ENCODE measurements around the gene PRF1. TPM values are rescaled to one million over a fixed set of nuclear protein-coding genes. Genes with fewer than 3 reads are reported as not detected.

Gene PRF1
- total and polyA plus RNA-seq, 2 of the 13 experiments (the other 11 are each of a cell fraction or from before 2014, with no cell fraction given), result 1.00 to 1.4 TPM

GRCh38 chr10:70566515-70567290 is 35.8 kb downstream of the PRF1 start:
- Histone ChIP-seq H4K20me1 (ENCODE audit: insufficient read depth, low read length) (no peaks in the 10 kb centered on the region), H3K9ac (ENCODE audit: insufficient read depth, low read depth, low read length) (no peak overlapping the region), H3K27ac (ENCODE audit: extremely low read length, insufficient read depth, low read length) (no peak overlapping the region), H3K4me1 (ENCODE audit: insufficient read depth, low read length) (no peaks in the 10 kb centered on the region), H3K79me2 (ENCODE audit: insufficient read depth, low read length) (no peaks in the 10 kb centered on the region), H3K4me2 (ENCODE audit: low read depth, low read length) (no peak overlapping the region), H3K36me3 (replicated peaks in 1 of 2; ENCODE audit: control insufficient read depth in 1 of 2, insufficient read depth in 2 of 2, low read length in 2 of 2) (no peaks in the 10 kb centered on the region), H2AFZ (ENCODE audit: low read length) (no peak overlapping the region), H3K4me3 (replicated peaks in 1 of 3; ENCODE audit: insufficient read depth in 1 of 3, low read depth in 2 of 3, low read length in 3 of 3) (no peak overlapping the region), H3K9me3 (ENCODE audit: low read length) (no peaks in the 10 kb centered on the region), H3K27me3 (ENCODE audit: control insufficient read depth in 1 of 2, insufficient read depth in 2 of 2, low read length in 2 of 2) (peaks cover 0 to 6% of the 10 kb centered on the region in 2 experiments; a peak in 3 of 5 replicates)
- ChIA-PET CTCF (ENCODE audit: low intra/inter-chr PET ratio, low total read pairs) (no interaction called here), POLR2A (no interaction called here)
- FAIRE-seq (no peak), ATAC-seq (no peak), DNase-seq (ENCODE audit: low spot score) (no peak)
- intact Hi-C loops (cut with micrococcal nuclease; ENCODE audit: unreplicated experiment), result no loop called here
- no TSS peak for BruUV-seq (replicated peaks)
- in situ Hi-C loops (cut with HindIII; ENCODE audit: extremely low pct_ligation_motif_present, low pct_unique_long_range_greater_than_20kb), result no loop called here
- WGBS (ENCODE audit: low lambda C conversion rate), result 23% methylated on average over 6 of the region's 18 CpGs
- TF ChIP-seq, protein P1, sequence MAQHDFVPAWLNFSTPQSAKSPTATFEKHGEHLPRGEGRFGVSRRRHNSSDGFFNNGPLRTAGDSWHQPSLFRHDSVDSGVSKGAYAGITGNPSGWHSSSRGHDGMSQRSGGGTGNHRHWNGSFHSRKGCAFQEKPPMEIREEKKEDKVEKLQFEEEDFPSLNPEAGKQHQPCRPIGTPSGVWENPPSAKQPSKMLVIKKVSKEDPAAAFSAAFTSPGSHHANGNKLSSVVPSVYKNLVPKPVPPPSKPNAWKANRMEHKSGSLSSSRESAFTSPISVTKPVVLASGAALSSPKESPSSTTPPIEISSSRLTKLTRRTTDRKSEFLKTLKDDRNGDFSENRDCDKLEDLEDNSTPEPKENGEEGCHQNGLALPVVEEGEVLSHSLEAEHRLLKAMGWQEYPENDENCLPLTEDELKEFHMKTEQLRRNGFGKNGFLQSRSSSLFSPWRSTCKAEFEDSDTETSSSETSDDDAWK (CRISPR knock-in tag; IDR thresholded peaks at IDR 0.05), result no peak
- TF ChIP-seq ZNF263 (CRISPR knock-in tag; IDR thresholded peaks at IDR 0.05), result 0 out of 2 replicates have a peak, but pooled peaks have one; percentile 37

DNA sequence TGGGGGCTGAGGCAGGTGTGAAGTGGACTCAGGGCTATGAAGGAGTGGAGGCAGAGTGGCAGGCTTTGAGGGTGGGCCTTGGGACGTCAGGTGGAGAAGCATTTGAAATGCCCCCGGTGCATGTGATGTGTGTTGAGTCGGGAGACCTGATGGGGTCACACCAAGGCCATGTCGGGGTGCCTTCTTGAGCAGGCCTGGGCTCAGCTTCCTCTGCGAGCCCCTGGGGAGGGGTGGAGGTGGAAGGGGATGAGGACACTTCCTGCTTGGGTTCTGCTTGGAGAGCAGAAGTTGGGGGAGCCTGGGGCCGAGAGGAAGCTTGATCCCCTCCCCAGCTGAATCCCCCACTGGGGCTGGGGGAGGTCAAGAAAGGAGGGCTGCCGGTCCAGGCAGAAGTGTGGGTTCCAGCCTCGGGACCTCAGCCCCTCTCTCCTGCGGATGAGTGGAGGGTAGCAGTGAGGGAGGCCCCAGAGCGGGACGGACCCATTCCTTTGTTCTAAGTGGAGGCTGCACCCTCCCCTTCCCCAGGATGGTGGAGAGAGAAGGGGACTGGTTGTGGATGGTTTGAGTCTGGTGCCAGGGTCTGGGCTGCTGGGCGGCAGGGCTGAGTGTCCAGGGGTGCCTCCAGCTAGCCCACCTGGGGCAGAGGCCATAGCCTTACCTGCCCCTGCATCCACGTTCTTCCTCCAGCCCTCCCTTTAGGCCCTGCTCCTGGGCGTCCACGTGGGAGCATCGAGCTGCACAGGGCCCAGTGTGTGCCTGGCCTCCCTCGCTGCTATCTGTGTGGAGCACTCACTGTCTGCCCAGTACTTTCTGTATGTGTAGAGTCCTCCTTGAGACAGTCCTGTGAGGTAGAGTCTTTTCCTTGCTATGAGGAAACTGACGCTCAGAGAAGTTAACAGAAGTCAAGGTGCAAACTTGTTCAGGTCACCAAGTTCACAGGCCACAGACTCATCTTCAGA is 36.7 kb downstream of the PRF1 start:
- BruUV-seq (replicated peaks), result no TSS peak
- H3K9ac ChIP-seq (ENCODE audit: insufficient read depth, low read depth, low read length), result no peak overlapping the region
- H3K36me3 ChIP-seq (replicated peaks in 1 of 2; ENCODE audit: control insufficient read depth in 1 of 2, insufficient read depth in 2 of 2, low read length in 2 of 2), result no peaks in the 10 kb centered on the region
- ChIA-PET POLR2A (no interaction called here), CTCF (ENCODE audit: low intra/inter-chr PET ratio, low total read pairs) (no interaction called here)
- H3K79me2 ChIP-seq (ENCODE audit: insufficient read depth, low read length), result no peaks in the 10 kb centered on the region
- H4K20me1 ChIP-seq (ENCODE audit: insufficient read depth, low read length), result no peaks in the 10 kb centered on the region
- H3K27me3 ChIP-seq (ENCODE audit: control insufficient read depth in 1 of 2, insufficient read depth in 2 of 2, low read length in 2 of 2), result peaks cover 0 to 6% of the 10 kb centered on the region in 2 experiments; a peak in 3 of 5 replicates
- ATAC-seq (no peak), DNase-seq (ENCODE audit: low spot score) (no peak), FAIRE-seq (no peak)
- H3K4me2 ChIP-seq (ENCODE audit: low read depth, low read length), result no peak overlapping the region
- no peak overlapping the region for H3K27ac ChIP-seq (ENCODE audit: extremely low read length, insufficient read depth, low read length)
- intact Hi-C loops (cut with micrococcal nuclease; ENCODE audit: unreplicated experiment) (no loop called here), in situ Hi-C loops (cut with HindIII; ENCODE audit: extremely low pct_ligation_motif_present, low pct_unique_long_range_greater_than_20kb) (no loop called here)
- H3K4me1 ChIP-seq (ENCODE audit: insufficient read depth, low read length), result no peaks in the 10 kb centered on the region
- H3K4me3 ChIP-seq (replicated peaks in 1 of 3; ENCODE audit: insufficient read depth in 1 of 3, low read depth in 2 of 3, low read length in 3 of 3), result no peak overlapping the region
- WGBS (ENCODE audit: low lambda C conversion rate), result 56% methylated on average over 8 of the region's 18 CpGs
- H2AFZ ChIP-seq (ENCODE audit: low read length), result no peak overlapping the region
- H3K9me3 ChIP-seq (ENCODE audit: low read length), result no peaks in the 10 kb centered on the region
- no peak for TF ChIP-seq THYN1 (CRISPR knock-in tag; IDR thresholded peaks at IDR 0.05; ENCODE audit: borderline replicate concordance, low read depth)
- TF ChIP-seq PAXIP1 (CRISPR knock-in tag; conservative IDR thresholded peaks at IDR 0.05), result no peak
- TF ChIP-seq ZNF263 (CRISPR knock-in tag; IDR thresholded peaks at IDR 0.05), result no peak
- no peak for TF ChIP-seq RBFOX2 (IDR thresholded peaks at IDR 0.05; ENCODE audit: low read depth, low read length)
- no peak for TF ChIP-seq ZNF891 (CRISPR knock-in tag; IDR thresholded peaks at IDR 0.05)
- TF ChIP-seq, protein P2, sequence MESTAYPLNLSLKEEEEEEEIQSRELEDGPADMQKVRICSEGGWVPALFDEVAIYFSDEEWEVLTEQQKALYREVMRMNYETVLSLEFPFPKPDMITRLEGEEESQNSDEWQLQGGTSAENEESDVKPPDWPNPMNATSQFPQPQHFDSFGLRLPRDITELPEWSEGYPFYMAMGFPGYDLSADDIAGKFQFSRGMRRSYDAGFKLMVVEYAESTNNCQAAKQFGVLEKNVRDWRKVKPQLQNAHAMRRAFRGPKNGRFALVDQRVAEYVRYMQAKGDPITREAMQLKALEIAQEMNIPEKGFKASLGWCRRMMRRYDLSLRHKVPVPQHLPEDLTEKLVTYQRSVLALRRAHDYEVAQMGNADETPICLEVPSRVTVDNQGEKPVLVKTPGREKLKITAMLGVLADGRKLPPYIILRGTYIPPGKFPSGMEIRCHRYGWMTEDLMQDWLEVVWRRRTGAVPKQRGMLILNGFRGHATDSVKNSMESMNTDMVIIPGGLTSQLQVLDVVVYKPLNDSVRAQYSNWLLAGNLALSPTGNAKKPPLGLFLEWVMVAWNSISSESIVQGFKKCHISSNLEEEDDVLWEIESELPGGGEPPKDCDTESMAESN (CRISPR knock-in tag; conservative IDR thresholded peaks at IDR 0.05), result no peak
- TF ChIP-seq PHF8 (CRISPR knock-in tag; IDR thresholded peaks at IDR 0.05), result no peak
